ENCODE results near the gene STOM. TPM values are rescaled to one million over a fixed set of nuclear protein-coding genes. Genes with fewer than 3 reads are reported as not detected.
"Not testable (repeated sequence)": the region's sequence is repeated elsewhere in the genome, so short reads cannot be mapped to it uniquely, and the experiment has no call there.

STOM gene
- total RNA-seq, 1 experiment from 2014 or later = 72.4 TPM

- H3K4me1 ChIP-seq (ENCODE audit: insufficient read depth, low read length, poor library complexity, severe bottlenecking) = no peaks in the 10 kb centered on the region
- H3K36me3 ChIP-seq (ENCODE audit: insufficient read depth, low read length, poor library complexity, severe bottlenecking) = no peaks in the 10 kb centered on the region
- TF ChIP-seq EZH2 (IDR thresholded peaks at IDR 0.05; ENCODE audit: borderline replicate concordance, low read depth, low read length, poor library complexity, severe bottlenecking) = no peak
- no peak for TF ChIP-seq CTCF (conservative IDR thresholded peaks at IDR 0.05; ENCODE audit: low read depth, low read length)
- no peaks in the 10 kb centered on the region for H3K27me3 ChIP-seq (replicated peaks; ENCODE audit: insufficient read depth, low read depth, low read length, poor library complexity)
- ChIA-PET POLR2A (ENCODE audit: low non-redundant PET) (interaction anchor here (0.6 kb wide), 1 partner anchor 197 kb away, joined by 4 read pairs; the partner anchor contains the start of gene RAB14), CTCF (interaction anchor here (1.4 kb wide), 1 partner anchor 66 kb away, joined by 5 read pairs; no protein-coding TSS in a partner anchor)
- no peaks in the 10 kb centered on the region for H3K9me3 ChIP-seq (ENCODE audit: low read depth, low read length, poor library complexity, severe bottlenecking)
- BruUV-seq (replicated peaks) = no TSS peak
- H3K4me3 ChIP-seq (ENCODE audit: low read depth, low read length, poor library complexity, severe bottlenecking) = no peak overlapping the region
- DNase-seq (ENCODE audit: low spot score) = no peak
- no peak overlapping the region for H3K27ac ChIP-seq (ENCODE audit: low read depth, low read length, poor library complexity, severe bottlenecking)
- intact Hi-C loops (cut with micrococcal nuclease; ENCODE audit: unreplicated experiment) = loop anchor here (5.0 kb wide), 1 partner anchor 656 kb away; no protein-coding TSS in a partner anchor
These were observed 28.3 kb upstream of the STOM start for GRCh38 chr9:121398374-121398773.

- H3K4me1 ChIP-seq (ENCODE audit: insufficient read depth, low read length, poor library complexity, severe bottlenecking); BruUV-seq (replicated peaks); H3K4me3 ChIP-seq (ENCODE audit: low read depth, low read length, poor library complexity, severe bottlenecking); H3K27ac ChIP-seq (ENCODE audit: low read depth, low read length, poor library complexity, severe bottlenecking); POLR2A ChIA-PET (ENCODE audit: low non-redundant PET); DNase-seq (ENCODE audit: low spot score); H3K27me3 ChIP-seq (replicated peaks; ENCODE audit: insufficient read depth, low read depth, low read length, poor library complexity); H3K36me3 ChIP-seq (ENCODE audit: insufficient read depth, low read length, poor library complexity, severe bottlenecking); H3K9me3 ChIP-seq (ENCODE audit: low read depth, low read length, poor library complexity, severe bottlenecking); CTCF ChIA-PET: not testable (repeated sequence)
- intact Hi-C loops (cut with micrococcal nuclease; ENCODE audit: unreplicated experiment) = loop anchor here (5.0 kb wide), 1 partner anchor 655 kb away; no protein-coding TSS in a partner anchor
These were observed 27.2 kb upstream of the STOM start for GRCh38 chr9:121397277-121397676.

GRCh38 chr9:121395558-121395957 is 25.5 kb upstream of the STOM start:
- CTCF ChIA-PET = no interaction called here
- no peak overlapping the region for H3K27ac ChIP-seq (ENCODE audit: low read depth, low read length, poor library complexity, severe bottlenecking)

More at GRCh38 chr9:121395558-121395957, 25.5 kb upstream of the STOM start:
- Histone ChIP-seq H3K9me3 (ENCODE audit: low read depth, low read length, poor library complexity, severe bottlenecking) (no peaks in the 10 kb centered on the region), H3K36me3 (ENCODE audit: insufficient read depth, low read length, poor library complexity, severe bottlenecking) (no peaks in the 10 kb centered on the region), H3K4me1 (ENCODE audit: insufficient read depth, low read length, poor library complexity, severe bottlenecking) (no peaks in the 10 kb centered on the region), H3K27me3 (replicated peaks; ENCODE audit: insufficient read depth, low read depth, low read length, poor library complexity) (no peaks in the 10 kb centered on the region), H3K4me3 (ENCODE audit: low read depth, low read length, poor library complexity, severe bottlenecking) (no peak overlapping the region)
- TF ChIP-seq CTCF (conservative IDR thresholded peaks at IDR 0.05; ENCODE audit: low read depth, low read length) (no peak), EZH2 (IDR thresholded peaks at IDR 0.05; ENCODE audit: borderline replicate concordance, low read depth, low read length, poor library complexity, severe bottlenecking) (no peak)
- intact Hi-C loops (cut with micrococcal nuclease; ENCODE audit: unreplicated experiment) = loop anchor here (5.0 kb wide), 1 partner anchor 653 kb away; no protein-coding TSS in a partner anchor
- POLR2A ChIA-PET (ENCODE audit: low non-redundant PET) = no interaction called here
- no TSS peak for BruUV-seq (replicated peaks)
- DNase-seq (ENCODE audit: low spot score) = no peak

Measured in A673 (cell line).